Measurements from ENCODE around the gene EIF3D.

EIF3D gene

DNA sequence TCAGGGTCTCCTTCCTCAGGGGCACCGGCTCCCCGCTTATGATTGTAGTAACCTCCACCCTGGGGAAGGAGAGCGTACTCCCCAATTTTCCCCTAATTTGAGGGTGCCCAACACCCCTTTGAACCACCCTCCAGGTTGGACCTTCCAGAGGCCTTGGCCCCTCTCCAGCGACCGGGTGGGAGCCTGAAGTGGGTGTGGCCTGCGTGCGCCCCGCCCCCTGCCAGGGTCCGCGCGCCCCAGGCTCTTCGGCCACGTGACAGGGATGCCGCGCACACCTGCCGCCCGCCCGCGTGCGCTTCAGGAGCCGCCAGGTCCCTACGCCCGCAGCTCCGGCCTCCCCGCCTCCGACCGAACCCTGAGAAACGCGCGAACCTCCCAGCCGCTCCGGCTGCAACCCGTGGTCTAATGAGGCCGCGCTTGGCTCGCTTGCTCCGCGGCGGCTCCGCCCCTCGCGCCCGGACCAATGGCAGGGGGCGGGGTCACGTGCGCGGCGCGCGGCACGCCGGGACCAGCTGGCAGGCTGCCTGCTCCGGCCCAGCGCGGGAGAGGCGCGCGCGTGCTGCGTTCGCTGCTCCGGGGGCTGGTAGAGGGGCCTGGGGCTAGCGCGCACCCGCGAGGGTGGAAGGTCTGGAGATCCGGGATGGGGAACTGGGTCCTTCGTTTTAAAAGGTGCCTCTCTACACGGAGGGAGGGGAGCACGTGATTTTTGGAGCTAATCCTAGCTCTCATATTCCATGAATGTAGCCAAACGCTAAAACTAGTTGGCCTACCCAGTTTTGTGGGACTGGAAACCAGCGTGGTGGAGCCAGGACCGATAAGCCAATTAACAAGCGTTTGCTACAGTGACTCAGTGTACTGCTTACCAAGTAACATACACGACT lies 22.1 kb downstream of the EIF3D start, which contains the start of gene FOXRED2:
Gene FOXRED2 (minus strand): TSS at position 404 of the 881 bp plus-strand sequence. CDS start 618 bp downstream, outside the sequence.
- peak; percentile 77 to 84 for DNase-seq (ENCODE audit: low read depth in 2 of 2)

DNA sequence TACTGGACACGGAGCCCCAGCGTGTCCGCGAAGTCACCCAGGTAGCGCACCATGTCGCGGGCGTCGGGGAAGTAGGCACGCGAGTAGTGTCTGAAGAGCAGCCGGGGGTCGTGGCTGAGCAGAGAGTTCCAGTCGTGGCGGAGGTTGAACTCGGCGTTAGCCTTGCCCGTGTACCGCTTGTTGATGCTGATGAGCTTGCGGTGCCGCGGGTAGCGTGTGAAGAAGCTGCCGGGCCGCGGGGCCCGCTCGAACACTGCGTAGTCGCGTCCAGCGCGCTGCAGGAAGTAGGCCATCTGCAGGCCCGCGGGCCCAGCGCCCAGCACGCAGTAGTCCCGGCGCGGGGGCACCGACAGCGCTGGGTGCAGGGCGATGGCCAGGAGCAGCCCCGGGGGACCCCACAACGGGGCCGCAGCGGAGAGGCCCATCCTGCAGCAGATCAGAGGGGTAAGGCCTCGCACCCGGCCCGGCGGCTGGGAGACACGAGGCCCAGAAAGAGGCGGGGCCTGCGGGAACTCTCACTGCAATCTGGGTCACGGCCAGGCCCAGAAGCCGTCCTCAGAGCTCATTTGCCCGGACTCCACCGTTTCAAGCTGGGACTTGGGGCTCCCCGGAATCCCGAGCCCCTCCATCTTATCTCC lies 22.8 kb downstream of the EIF3D start:
- DNase-seq (ENCODE audit: low read depth in 2 of 2): no peak

DNA sequence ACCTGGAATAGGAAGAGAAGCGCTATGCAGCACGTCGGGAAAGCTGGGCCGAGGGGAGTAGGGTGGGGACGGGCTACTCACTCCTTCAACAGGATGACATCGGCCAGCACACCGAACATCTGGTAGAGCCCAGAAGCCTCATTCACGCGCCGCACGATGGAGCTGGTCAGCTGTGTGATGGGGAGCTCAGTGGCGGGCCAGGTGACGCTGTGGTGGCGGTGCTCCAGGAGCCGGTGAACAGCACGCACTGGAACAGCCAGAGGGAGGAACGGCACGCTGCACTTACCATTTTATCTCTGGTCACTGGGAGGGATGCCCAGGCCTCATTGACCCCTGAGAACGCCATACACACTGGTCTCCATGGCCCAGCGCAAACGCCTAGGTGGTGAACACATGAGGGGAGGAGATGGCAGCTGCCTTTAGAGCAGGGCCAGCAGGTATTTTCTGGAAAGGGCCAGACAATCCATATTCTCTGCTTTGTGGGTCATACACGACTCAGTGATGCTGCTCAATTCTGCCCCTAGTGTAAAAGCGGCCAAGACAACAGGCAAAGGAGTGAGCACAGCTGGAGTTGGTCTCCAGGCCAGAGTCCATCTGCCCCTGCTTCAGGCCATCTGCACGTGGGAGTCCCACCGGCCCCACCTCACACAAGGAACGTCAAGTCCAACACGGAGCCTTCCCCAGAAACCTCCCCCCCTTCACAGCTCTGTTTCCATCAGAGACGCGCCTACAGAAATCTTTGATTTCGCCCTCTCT lies 30.9 kb downstream of the EIF3D start:
- no peak for DNase-seq (ENCODE audit: low read depth in 2 of 2)

DNA sequence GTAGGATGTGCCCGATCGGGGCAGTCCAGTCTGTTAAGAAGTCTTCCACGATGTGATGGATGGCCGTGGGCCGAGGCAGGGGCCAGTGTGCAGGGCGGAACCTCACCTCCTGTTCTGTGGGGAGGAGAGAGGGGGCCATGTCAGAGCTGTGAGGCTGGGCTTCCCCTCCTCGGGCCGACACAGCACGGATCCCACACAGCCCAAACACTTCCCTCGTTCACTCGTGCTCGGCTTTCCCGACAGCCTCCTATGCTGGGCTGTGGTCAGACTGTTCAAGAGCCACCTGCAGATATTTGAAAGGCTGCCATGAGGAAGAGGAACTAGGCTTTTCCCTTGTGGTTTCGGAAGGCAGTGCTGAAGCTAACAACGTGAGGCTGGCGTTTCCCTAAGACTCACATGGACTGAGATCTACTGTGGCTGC lies 35.3 kb downstream of the EIF3D start:
- no peak for DNase-seq (ENCODE audit: low read depth in 2 of 2)

DNA sequence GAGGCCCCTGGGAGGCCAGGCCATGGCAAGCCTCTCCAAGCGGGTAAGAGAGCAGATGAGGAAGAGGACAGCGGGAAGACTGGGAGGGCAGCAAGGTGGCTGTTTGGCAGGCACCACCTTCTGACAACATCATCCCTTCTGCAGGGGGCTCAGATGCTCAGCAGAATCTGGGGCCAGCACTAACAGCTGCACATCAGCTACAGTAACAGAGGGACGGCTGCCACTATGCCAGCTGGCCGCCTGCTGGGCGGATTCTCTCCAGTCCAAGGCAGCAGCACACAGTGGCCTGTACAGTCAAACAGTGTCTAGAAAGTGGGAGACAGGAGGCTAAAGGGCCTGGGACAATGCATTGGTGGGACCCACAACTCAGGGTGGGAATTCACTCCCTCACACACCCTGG lies 36.9 kb downstream of the EIF3D start:
- DNase-seq (ENCODE audit: low read depth in 2 of 2): no peak

DNA sequence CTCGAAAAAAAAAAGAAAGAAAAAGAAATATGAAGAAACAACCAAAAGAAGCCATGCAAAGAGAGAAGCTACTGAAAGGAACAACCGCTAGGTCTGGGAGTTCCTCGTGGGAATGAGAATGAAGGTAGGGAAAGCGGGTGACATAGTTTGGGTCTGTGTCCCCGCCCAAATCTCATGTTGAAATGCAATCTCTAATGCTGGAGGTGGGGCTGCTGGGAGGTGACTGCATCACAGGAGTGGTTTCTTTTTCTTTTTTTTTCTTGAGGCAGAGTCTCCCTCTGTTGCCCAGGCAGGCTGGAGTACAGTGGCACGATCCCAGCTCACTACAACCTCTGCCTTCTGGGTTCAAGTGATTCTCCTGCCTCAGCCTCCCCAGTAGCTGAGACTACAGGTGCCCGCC lies 37.8 kb downstream of the EIF3D start:
- no peak for DNase-seq (ENCODE audit: low read depth in 2 of 2)

DNA sequence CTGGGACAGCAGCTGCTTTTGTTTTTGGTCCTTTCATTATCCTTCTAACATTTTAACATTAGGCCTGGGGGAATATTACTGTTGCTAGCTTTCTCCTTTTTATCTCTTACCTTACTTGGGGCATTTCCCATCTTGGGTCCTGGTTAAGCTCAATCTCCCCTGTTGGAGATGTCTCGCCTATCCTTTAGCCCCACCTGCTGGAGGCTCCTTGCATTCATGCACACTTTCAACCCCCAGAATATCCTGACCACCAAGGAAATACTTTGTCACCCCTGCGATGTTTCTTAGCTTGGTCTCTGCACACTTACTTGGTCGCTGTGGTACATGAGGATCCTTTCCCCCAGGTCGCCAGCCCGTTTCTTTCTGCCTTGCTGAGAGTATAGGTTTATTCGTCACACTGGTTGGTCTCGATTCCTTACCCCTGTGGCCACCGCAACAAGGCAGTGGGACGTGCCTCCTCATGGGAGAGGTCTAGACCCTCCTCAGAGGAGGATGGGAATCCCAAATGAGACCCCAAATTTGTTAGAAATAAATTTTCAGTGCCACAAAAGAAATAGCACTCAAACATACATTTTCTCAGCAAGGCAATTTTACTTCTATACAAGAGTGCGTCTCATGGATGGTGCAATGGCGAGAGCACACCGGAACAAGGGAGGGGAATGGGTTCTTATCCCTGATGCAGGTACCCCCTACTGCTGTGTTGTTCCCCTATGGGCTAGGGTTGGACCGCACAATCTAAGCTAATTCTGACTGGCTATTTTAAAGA lies 42.2 kb downstream of the EIF3D start:
- DNase-seq (ENCODE audit: low read depth in 2 of 2): peak; percentile 28 to 53

DNA sequence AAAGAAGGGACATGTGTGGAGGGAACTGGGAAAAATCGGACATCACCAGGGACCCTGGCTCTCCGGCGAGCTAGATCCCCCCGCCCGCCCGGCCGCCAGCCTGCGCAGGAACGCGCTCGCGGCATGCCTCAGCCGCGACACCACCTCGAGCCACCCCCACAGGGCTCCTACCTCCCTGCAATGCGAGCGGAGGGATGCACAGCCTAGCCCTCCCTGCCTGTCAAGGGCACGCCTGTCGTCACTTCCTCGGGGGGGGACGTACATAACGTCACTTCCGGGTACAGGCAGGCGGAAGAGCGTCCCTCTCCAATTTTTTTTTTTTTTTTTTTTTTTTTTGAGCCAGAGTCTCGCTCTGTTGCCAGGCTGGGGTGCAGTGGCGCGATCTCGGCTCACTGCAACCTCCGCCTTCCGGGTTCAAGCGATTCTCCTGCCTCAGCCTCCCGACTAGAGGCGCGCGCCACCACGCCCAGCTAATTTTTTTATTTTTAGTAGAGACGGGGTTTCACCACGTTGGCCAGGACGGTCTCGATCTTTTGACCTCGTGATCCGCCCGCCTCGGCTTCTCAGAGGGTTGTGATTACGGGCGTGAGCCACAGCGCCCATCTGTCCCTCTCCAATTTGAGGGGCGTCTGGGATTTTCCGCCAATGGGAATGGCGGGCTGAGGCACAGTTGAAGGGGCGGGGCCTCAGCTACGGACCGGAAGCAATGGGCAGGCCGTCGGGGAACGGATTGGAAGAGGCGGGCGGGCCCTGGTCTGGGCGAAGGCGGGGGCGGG lies 47.4 kb downstream of the EIF3D start, which contains the start of gene TXN2:
Gene TXN2 (minus strand): TSS at position 248 of the 776 bp plus-strand sequence. CDS start 803 bp downstream, outside the sequence.
- peak; percentile 92 to 94 for DNase-seq (ENCODE audit: low read depth in 2 of 2)

DNA sequence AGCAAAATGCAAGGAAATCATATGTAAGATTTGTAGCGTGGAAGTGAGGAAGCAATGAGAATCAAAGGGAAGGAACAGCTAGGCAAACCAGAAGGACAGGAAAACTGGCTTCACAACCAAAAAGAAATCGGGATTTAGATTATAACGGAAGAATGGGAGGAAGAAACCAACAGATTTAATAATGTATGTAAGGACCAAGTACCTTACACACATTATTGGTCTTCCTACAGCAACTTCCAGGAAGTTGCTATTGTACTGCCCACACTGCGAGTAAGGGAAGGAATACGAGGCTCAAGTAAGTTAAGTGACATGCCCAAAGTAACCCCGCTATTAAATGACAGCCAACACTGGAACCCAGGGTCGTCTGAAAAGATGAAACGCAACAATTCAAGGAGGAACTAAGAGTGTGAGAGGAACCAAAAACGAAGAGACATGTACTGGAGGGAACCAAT lies 48.0 kb downstream of the EIF3D start:
- DNase-seq (ENCODE audit: low read depth in 2 of 2): no peak

DNA sequence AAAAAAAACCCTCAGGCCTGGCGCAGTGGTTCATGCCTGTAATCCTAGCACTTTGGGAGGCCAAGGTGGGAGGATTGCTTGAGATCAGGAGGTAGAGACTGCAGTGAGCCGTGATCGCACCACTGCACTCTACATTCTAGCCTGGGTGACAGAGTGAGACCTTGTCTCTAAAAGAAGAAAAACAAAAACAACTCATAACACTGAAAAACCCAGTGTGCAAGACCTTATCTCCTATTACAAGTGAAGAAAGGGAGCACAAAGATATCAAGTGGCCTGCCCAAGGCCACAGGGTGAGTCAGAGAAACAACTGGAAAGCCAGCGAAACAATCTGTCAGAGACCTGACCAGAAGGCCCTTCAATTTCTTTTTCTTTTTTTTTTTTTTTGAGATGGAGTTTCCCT lies 50.0 kb downstream of the EIF3D start:
- DNase-seq (ENCODE audit: low read depth in 2 of 2): no peak

DNA sequence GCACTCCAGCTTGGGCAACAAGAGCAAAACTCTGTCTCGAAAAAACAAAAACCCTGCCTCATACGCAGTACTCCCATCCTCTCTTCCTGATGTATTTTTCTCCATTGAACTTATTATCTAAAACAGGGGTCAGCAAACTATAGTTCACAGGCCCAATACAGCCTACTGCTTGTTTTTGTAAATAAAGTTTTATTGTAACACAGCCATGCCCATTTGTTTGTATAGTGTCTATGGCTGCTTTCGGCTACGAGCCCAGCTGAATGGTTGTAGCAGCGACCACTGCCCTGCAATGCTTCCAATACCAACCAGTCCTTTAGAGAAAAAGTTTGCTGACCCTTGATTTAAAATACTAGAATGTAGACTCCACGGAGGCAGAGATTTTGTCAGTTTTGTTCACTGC lies 53.6 kb downstream of the EIF3D start:
- no peak for DNase-seq (ENCODE audit: low read depth in 2 of 2)

DNA sequence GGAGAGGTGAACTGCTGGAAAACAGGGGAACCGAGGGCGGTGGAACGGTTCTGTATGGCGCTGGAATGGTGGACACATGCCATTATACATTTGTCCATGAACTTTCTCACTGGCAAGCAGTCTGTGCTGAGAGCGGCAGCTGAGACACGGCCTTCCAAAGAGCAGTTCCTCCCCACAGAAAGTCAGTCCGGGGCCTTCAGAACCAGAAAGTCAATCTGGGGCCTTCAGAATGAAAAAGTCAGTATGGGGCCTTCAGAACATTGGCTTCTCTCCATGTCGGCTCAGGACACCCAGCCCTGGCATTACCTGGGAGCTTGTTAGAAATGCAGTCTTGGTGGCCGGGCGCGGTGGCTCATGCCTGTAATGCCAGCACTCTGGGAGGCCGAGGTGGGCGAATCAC lies 56.3 kb downstream of the EIF3D start:
- DNase-seq (ENCODE audit: low read depth in 2 of 2): no peak

DNA sequence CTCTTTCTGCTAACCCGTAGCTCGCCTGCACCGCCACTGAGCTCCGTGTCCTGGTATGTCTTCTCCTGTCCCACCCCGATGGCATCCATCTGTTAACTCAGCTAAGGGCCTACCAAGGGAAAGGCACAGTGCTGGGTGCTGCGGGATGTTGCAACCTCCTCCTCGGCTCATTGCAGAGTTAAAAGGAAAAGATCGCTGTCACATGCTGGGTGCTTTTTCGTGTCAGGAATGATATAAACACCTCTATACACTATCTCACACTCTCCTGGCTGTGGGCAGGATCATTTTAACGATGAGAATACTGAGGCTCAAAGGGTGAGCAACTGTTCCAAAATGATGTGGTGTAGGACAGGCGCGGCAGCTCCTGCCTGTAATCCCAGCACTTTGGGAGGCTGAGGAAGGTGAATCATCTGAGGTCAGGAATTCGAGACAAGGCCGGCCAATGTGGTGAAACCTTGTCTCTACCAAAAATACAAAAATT lies 57.6 kb downstream of the EIF3D start:
- no peak for DNase-seq (ENCODE audit: low read depth in 2 of 2)

DNA sequence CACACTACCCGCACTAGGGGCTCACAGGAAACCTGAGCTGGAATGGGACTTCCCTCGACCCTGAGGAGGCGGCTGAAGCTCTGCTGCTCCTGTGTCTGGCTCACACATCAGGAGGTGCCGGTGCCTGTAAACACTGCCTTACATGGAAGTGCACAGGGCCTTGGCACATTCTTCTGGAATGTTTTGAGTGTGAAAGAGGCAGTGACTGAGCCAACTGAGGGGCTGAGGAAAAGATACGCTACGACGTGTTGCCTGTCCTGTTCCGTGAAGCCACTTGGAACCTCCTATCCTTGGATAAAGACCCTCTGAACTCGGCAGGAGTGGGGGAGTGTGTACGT lies 58.0 kb downstream of the EIF3D start:
- no peak for DNase-seq (ENCODE audit: low read depth in 2 of 2)

DNA sequence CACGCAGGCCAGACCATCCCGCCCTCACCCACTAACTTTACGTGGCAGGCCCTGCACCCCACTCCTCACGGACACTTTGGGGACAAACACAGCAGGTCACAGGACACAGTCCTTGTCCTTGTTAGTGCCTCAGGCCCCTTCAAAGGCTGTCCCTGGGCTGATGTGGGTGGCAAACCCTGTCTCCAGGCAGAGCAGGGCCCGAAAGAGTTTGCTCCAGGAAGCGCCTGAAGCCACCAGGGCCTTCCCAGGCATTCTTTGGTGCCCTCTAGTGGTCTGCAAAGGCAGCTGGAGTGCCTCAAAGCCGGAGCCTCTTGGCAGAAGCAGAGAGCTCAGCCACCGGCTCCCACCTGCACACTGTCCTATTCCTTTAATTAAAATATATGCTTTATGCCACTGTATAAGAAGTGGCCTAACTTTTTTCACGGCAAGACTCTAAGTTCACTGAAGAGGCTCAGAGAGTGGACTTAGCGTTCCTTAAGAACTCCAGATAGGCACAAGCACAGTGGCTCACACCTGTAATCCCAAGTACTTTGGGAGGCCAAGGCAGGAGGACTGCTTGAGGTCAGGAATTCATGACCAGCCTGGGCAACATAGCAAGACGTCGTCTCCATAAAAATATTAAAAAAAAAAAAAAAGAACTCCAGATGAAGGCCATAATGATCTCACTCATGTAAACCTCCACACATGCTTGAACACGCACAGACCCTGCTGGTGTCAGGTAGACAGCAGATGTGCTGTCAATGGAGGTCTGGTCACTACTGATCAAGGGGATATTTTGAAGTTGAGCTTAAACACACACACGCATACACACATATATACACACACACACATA lies 58.6 kb downstream of the EIF3D start:
- DNase-seq (ENCODE audit: low read depth in 2 of 2): peak; percentile 68 to 77

DNA sequence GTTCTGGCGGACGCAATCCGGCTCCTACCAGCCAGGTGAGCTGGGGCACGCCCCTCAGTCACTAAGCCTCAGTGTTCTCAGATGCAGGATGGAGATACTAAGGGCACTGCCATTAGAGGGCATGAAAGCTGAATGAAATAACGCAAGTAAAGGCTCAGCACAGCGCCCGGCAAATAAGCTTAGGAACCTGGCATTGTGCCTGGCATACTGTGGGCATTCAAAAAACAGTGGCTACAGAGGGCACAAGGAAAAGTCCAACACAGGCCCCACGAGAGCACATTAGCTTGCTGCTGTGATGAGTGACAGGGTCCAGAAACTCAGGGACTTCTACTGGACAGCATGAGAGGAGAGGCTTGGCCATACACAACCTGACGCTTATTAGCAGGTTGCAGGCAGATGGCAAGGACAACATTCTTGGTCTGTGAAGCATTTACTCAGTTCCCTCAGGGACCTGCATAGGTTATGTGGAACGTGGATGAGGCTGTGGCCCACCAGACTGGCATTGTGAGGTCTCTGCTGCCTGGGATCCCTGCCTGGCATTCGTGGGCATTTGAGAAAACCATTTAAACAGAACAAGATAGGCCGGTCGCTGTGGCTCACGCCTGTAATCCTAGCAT lies 59.8 kb downstream of the EIF3D start:
- no peak for DNase-seq (ENCODE audit: low read depth in 2 of 2)

DNA sequence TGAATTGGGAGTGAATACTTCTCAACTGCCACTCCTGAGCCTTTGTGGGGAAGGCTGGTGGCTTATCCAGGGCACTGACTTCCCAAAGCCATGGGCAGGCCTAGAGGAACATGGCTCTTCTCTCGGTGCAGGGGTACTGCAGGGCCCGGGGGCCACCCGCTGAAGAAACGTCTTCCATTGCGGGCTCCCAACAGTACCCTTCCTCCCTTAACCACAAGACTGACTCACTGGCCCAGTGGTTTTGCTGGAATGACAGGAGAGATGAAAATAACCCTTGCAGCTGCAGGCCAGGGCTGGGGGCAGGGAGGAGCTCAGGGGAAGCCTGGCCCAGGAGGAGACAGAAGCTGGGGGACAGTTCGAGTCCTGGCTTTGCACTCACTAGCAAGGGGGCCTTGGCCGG lies 61.0 kb downstream of the EIF3D start:
- no peak for DNase-seq (ENCODE audit: low read depth in 2 of 2)

DNA sequence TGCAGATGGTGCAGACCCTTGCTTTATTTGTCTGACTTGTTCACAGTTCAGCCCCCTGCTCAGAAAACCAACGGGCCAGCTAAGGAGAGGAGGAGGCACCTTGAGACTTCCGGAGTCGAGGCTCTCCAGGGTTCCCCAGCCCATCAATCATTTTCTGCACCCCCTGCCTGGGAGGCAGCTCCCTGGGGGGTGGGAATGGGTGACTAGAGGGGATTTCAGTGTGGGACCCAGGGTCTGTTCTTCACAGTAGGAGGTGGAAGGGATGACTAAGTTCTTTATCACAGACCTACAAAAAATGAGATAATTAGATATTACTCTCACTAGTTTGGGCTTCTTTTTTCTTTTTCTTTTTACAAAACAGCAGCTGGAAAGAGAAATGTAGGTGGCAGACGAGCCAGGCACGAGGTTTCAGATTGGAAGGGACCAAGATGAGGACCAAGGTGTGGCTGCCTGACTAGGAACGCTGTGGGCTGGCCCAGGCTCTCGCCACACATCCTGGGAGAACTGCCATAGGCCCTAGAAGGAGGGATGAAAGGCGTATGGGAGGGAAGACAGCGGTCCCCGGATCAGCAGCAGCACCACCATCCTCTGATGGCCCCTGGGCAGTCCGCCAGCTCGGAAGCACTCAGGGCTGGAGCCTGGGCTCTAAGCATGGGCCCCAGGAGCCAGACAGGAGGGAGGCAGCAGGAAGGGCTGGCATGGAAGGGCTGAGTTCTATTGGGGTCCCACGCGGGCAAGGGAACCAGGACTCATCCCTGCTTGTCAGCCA lies 61.7 kb downstream of the EIF3D start:
- no peak for DNase-seq (ENCODE audit: low read depth in 2 of 2)

Measured in stimulated activated CD4-positive, alpha-beta T cell treated with anti-CD3 and anti-CD28 coated beads, Interleukin-15, amount 100 ng/mL, for 48 hours (primary cell).